ENCODE results near the gene AIF1L. TPM values are rescaled to one million over a fixed set of nuclear protein-coding genes. Genes with fewer than 3 reads are reported as not detected.

The AIF1L gene
- total and polyA plus RNA-seq, 2 of the 13 experiments (the other 11 are each of a cell fraction or from before 2014, with no cell fraction given) = 12.4 to 36.5 TPM

DNA sequence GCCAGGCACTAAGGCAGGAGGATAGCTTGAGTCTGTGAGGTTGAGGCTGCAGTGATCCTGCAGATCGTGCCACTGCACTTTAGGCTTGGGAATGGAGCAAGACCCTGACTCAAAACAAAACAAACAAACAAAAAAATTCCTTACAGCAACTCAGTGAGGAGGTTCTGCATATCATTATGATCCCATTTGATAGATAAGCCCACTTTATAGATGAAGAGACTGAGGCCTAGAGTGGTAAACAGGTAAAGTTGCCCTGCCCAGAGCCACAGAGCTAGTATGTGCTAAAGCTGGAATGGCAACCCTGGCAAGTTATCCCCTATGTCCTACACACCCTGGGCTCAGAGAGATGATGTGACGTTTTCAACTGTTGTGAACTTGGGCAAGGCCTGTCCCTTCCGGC lies 7.2 kb downstream of the AIF1L start:
- Histone ChIP-seq H3K79me2 (ENCODE audit: insufficient read depth, low read length) (no peaks in the 10 kb centered on the region), H3K4me2 (ENCODE audit: low read depth, low read length) (no peak overlapping the region), H4K20me1 (ENCODE audit: insufficient read depth, low read length) (no peaks in the 10 kb centered on the region), H3K27ac (ENCODE audit: extremely low read length, insufficient read depth, low read length) (no peak overlapping the region), H3K4me3 (replicated peaks in 1 of 3; ENCODE audit: insufficient read depth in 1 of 3, low read depth in 2 of 3, low read length in 3 of 3) (no peak overlapping the region), H3K9me3 (ENCODE audit: low read length) (no peaks in the 10 kb centered on the region), H3K9ac (ENCODE audit: insufficient read depth, low read depth, low read length) (no peak overlapping the region), H3K4me1 (ENCODE audit: insufficient read depth, low read length) (no peaks in the 10 kb centered on the region), H2AFZ (ENCODE audit: low read length) (no peak overlapping the region), H3K27me3 (ENCODE audit: control insufficient read depth in 1 of 2, insufficient read depth in 2 of 2, low read length in 2 of 2) (no peaks in the 10 kb centered on the region), H3K36me3 (replicated peaks in 1 of 2; ENCODE audit: control insufficient read depth in 1 of 2, insufficient read depth in 2 of 2, low read length in 2 of 2) (no peaks in the 10 kb centered on the region)
- ATAC-seq = no peak
- DNase-seq (ENCODE audit: low spot score) = no peak
- FAIRE-seq = no peak
- TF ChIP-seq ZNF12 (CRISPR knock-in tag; IDR thresholded peaks at IDR 0.05) (no peak), ZNF629 (CRISPR knock-in tag; conservative IDR thresholded peaks at IDR 0.05) (peak; percentile 74), KLF12 (CRISPR knock-in tag; IDR thresholded peaks at IDR 0.05; ENCODE audit: borderline replicate concordance) (no peak)
- ChIA-PET CTCF (ENCODE audit: low intra/inter-chr PET ratio, low total read pairs) (no interaction called here), POLR2A (no interaction called here)
- WGBS (ENCODE audit: low lambda C conversion rate) = 64% methylated on average over 1 of the region's 3 CpGs
- intact Hi-C loops (cut with micrococcal nuclease; ENCODE audit: unreplicated experiment) (no loop called here), in situ Hi-C loops (cut with HindIII; ENCODE audit: extremely low pct_ligation_motif_present, low pct_unique_long_range_greater_than_20kb) (no loop called here)
- no TSS peak for BruUV-seq (replicated peaks)

DNA sequence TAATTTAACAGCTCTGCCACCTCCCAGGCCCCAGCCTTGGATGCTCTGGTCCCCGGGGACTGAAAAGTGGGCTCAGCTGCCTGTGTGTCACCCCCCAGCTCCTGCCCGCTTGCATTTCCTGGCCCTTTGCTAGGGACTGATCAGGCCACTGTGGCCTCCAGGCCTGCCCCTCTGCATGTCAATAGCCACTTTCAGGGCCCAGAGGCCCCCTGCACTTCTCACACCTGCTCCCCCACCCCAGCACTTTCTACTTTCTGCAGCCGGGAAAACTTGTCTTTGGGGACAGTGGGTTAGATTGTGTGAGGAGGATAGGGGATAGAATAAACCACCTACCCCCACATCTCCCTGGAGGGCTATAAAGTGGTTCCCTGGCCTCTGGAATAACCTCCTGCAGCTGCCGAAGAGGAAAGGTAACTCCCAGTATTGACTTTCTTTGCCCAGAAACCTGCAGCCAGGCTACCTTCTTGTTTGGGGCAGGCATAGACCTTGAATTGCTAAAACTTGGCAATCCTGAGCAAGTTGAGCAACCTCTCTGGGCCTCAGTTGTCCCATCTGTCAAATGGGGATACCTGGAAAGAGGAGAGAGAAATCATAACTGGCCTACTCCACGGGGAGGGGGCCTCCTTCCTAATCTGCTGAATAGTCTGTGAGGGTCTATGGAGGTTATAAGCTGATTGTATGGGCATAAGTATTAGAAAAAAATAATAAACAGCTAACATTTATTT lies 7.8 kb downstream of the AIF1L start:
- H3K9ac ChIP-seq (ENCODE audit: insufficient read depth, low read depth, low read length) = no peak overlapping the region
- no peak overlapping the region for H2AFZ ChIP-seq (ENCODE audit: low read length)
- H3K4me1 ChIP-seq (ENCODE audit: insufficient read depth, low read length) = no peaks in the 10 kb centered on the region
- no peaks in the 10 kb centered on the region for H3K27me3 ChIP-seq (ENCODE audit: control insufficient read depth in 1 of 2, insufficient read depth in 2 of 2, low read length in 2 of 2)
- peak; percentile 11; the same call in 1 of the 2 replicates for TF ChIP-seq CEBPB (IDR thresholded peaks at IDR 0.05; ENCODE audit: borderline replicate concordance, low read depth, low read length)
- TF ChIP-seq ZNF629 (CRISPR knock-in tag; conservative IDR thresholded peaks at IDR 0.05) = peak; percentile 74
- TF ChIP-seq ZNF552 (CRISPR knock-in tag; IDR thresholded peaks at IDR 0.05; ENCODE audit: borderline replicate concordance) = no peak
- TF ChIP-seq, protein P1, sequence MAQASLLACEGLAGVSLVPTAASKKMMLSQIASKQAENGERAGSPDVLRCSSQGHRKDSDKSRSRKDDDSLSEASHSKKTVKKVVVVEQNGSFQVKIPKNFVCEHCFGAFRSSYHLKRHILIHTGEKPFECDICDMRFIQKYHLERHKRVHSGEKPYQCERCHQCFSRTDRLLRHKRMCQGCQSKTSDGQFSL (CRISPR knock-in tag; IDR thresholded peaks at IDR 0.05) = no peak
- no peak for TF ChIP-seq MZF1 (CRISPR knock-in tag; IDR thresholded peaks at IDR 0.05; ENCODE audit: borderline replicate concordance)
- TF ChIP-seq ZNF672 (CRISPR knock-in tag; IDR thresholded peaks at IDR 0.05) = no peak
- TF ChIP-seq, protein P2, sequence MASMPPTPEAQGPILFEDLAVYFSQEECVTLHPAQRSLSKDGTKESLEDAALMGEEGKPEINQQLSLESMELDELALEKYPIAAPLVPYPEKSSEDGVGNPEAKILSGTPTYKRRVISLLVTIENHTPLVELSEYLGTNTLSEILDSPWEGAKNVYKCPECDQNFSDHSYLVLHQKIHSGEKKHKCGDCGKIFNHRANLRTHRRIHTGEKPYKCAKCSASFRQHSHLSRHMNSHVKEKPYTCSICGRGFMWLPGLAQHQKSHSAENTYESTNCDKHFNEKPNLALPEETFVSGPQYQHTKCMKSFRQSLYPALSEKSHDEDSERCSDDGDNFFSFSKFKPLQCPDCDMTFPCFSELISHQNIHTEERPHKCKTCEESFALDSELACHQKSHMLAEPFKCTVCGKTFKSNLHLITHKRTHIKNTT (CRISPR knock-in tag; IDR thresholded peaks at IDR 0.05) = no peak
- no peak for TF ChIP-seq HDAC2 (CRISPR knock-in tag; IDR thresholded peaks at IDR 0.05)
- TF ChIP-seq, protein P3, sequence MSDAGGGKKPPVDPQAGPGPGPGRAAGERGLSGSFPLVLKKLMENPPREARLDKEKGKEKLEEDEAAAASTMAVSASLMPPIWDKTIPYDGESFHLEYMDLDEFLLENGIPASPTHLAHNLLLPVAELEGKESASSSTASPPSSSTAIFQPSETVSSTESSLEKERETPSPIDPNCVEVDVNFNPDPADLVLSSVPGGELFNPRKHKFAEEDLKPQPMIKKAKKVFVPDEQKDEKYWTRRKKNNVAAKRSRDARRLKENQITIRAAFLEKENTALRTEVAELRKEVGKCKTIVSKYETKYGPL (CRISPR knock-in tag; IDR thresholded peaks at IDR 0.05) = no peak
- H3K4me2 ChIP-seq (ENCODE audit: low read depth, low read length) = no peak overlapping the region
- BruUV-seq (replicated peaks) = no TSS peak
- ChIA-PET CTCF (ENCODE audit: low intra/inter-chr PET ratio, low total read pairs) (no interaction called here), POLR2A (no interaction called here)
- DNase-seq (ENCODE audit: low spot score) (no peak), FAIRE-seq (no peak), ATAC-seq (no peak)
- no peaks in the 10 kb centered on the region for H3K36me3 ChIP-seq (replicated peaks in 1 of 2; ENCODE audit: control insufficient read depth in 1 of 2, insufficient read depth in 2 of 2, low read length in 2 of 2)
- H3K27ac ChIP-seq (ENCODE audit: extremely low read length, insufficient read depth, low read length) = no peak overlapping the region
- 94% methylated on average over 4 of the region's 5 CpGs for WGBS (ENCODE audit: low lambda C conversion rate)
- intact Hi-C loops (cut with micrococcal nuclease; ENCODE audit: unreplicated experiment) = no loop called here
- H4K20me1 ChIP-seq (ENCODE audit: insufficient read depth, low read length) = no peaks in the 10 kb centered on the region
- no peak overlapping the region for H3K4me3 ChIP-seq (replicated peaks in 1 of 3; ENCODE audit: insufficient read depth in 1 of 3, low read depth in 2 of 3, low read length in 3 of 3)
- in situ Hi-C loops (cut with HindIII; ENCODE audit: extremely low pct_ligation_motif_present, low pct_unique_long_range_greater_than_20kb) = no loop called here
- no peaks in the 10 kb centered on the region for H3K9me3 ChIP-seq (ENCODE audit: low read length)
- no peaks in the 10 kb centered on the region for H3K79me2 ChIP-seq (ENCODE audit: insufficient read depth, low read length)
